ENCODE results near the gene DIS3L2. TPM values are rescaled to one million over a fixed set of nuclear protein-coding genes. Genes with fewer than 3 reads are reported as not detected.

Gene DIS3L2
- total RNA-seq, 1 donor from 2014 or later, result 42.1 TPM

DNA sequence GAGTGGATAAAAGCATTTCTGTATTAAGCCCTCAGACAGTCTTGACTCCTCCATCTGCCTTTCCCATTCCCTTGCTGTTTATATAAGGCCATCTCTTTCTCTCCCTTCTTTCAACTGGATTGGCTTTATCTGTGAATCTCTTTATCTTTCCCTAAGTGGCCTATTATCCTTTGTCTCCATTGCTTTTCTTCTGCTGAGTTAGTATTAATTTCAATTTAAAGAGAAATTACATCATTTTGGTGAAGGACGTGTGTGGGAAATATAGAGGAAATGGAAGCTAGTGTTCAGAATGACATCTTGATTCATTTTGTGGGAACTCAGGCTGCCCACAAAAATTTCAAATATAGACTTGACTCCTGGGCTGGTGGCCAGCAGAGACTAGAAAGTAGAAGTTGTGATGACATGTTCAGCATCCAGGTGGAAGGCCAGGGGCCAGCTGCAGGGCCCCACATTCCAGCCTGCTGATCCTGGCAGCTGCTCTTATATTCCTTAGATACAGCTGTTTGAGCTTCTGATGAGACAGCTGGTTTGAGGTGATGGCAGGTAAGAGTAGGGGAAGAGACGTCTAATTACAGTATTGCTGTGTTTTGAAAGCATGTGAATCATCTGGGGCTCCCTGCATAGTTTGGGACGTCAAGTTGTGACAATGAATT lies 52.3 kb downstream of the DIS3L2 start:
- Mint-ChIP-seq H3K27me3 (ENCODE audit: unreplicated experiment) (no peaks in the 10 kb centered on the region), H3K4me3 (ENCODE audit: unreplicated experiment) (no peak overlapping the region), H3K4me1 (ENCODE audit: low read depth, unreplicated experiment) (peaks cover 19% of the 10 kb centered on the region), H3K9me3 (ENCODE audit: unreplicated experiment) (peaks cover 2% of the 10 kb centered on the region), H3K27ac (ENCODE audit: unreplicated experiment) (no peak overlapping the region), H3K36me3 (ENCODE audit: unreplicated experiment) (no peaks in the 10 kb centered on the region)
- no peak for DNase-seq
- TF ChIP-seq, protein P1, sequence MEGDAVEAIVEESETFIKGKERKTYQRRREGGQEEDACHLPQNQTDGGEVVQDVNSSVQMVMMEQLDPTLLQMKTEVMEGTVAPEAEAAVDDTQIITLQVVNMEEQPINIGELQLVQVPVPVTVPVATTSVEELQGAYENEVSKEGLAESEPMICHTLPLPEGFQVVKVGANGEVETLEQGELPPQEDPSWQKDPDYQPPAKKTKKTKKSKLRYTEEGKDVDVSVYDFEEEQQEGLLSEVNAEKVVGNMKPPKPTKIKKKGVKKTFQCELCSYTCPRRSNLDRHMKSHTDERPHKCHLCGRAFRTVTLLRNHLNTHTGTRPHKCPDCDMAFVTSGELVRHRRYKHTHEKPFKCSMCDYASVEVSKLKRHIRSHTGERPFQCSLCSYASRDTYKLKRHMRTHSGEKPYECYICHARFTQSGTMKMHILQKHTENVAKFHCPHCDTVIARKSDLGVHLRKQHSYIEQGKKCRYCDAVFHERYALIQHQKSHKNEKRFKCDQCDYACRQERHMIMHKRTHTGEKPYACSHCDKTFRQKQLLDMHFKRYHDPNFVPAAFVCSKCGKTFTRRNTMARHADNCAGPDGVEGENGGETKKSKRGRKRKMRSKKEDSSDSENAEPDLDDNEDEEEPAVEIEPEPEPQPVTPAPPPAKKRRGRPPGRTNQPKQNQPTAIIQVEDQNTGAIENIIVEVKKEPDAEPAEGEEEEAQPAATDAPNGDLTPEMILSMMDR (IDR thresholded peaks at IDR 0.05; ENCODE audit: partially characterized antibody, unreplicated experiment), result no peak

- Mint-ChIP-seq H3K4me1 (ENCODE audit: low read depth, unreplicated experiment) (peaks cover 16% of the 10 kb centered on the region), H3K4me3 (ENCODE audit: unreplicated experiment) (no peak overlapping the region), H3K9me3 (ENCODE audit: unreplicated experiment) (peaks cover 2% of the 10 kb centered on the region), H3K27ac (ENCODE audit: unreplicated experiment) (no peak overlapping the region), H3K36me3 (ENCODE audit: unreplicated experiment) (no peaks in the 10 kb centered on the region), H3K27me3 (ENCODE audit: unreplicated experiment) (no peaks in the 10 kb centered on the region)
- TF ChIP-seq, protein P1 (IDR thresholded peaks at IDR 0.05; ENCODE audit: partially characterized antibody, unreplicated experiment), result no peak
- DNase-seq, result peak; percentile 63
Observed at GRCh38 chr2:232014681-232015080, 53.2 kb downstream of the DIS3L2 start.

DNA sequence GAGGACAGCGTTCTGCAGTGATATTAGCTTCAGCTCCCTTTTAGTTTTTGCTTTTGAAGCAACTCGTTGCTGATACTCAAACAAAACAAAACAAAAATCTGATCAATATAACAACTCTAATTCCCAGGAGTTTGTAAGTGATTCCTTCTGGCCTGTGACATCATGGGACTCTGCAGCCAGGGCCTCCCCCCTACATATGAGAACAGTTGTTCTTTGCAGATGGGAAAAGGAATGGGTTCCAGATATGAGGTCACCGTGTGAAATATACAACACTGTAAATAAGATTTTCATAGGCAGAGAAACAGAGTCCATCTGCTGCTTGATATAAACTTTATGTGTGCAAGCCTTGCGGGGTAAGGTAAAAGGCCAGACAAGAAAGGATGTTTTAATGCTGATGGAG lies 56.7 kb downstream of the DIS3L2 start:
- Mint-ChIP-seq H3K9me3 (ENCODE audit: unreplicated experiment) (peaks cover 2% of the 10 kb centered on the region), H3K4me1 (ENCODE audit: low read depth, unreplicated experiment) (peaks cover 22% of the 10 kb centered on the region), H3K36me3 (ENCODE audit: unreplicated experiment) (no peaks in the 10 kb centered on the region), H3K4me3 (ENCODE audit: unreplicated experiment) (peak overlapping the region; percentile 65), H3K27ac (ENCODE audit: unreplicated experiment) (peak overlapping the region; percentile 82), H3K27me3 (ENCODE audit: unreplicated experiment) (no peaks in the 10 kb centered on the region)
- DNase-seq, result no peak
- TF ChIP-seq, protein P1 (IDR thresholded peaks at IDR 0.05; ENCODE audit: partially characterized antibody, unreplicated experiment), result no peak

DNA sequence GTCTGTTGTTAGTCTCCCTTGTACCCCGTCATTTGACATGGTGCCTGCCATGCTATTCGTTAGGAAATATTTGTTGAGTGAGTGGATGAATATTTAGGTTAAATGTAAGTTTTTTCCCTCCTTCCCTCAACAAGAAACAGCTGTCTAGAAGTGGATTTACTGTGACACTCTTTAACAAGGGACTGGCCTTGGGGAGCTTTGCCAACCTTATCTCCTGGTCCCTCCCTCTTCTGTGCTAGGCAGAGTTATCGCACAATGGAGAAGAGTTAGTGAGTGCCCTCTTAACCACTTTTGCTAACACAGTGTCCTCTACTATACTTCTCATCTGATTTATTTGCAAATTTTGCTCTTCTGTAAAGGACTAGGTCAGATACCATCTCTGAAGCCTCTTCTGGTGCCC lies 61.2 kb downstream of the DIS3L2 start:
- Mint-ChIP-seq H3K27me3 (ENCODE audit: unreplicated experiment) (no peaks in the 10 kb centered on the region), H3K9me3 (ENCODE audit: unreplicated experiment) (peaks cover 4% of the 10 kb centered on the region), H3K4me3 (ENCODE audit: unreplicated experiment) (no peak overlapping the region), H3K27ac (ENCODE audit: unreplicated experiment) (no peak overlapping the region), H3K36me3 (ENCODE audit: unreplicated experiment) (no peaks in the 10 kb centered on the region), H3K4me1 (ENCODE audit: low read depth, unreplicated experiment) (peaks cover 18% of the 10 kb centered on the region)
- TF ChIP-seq, protein P1 (IDR thresholded peaks at IDR 0.05; ENCODE audit: partially characterized antibody, unreplicated experiment), result no peak
- no peak for DNase-seq

DNA sequence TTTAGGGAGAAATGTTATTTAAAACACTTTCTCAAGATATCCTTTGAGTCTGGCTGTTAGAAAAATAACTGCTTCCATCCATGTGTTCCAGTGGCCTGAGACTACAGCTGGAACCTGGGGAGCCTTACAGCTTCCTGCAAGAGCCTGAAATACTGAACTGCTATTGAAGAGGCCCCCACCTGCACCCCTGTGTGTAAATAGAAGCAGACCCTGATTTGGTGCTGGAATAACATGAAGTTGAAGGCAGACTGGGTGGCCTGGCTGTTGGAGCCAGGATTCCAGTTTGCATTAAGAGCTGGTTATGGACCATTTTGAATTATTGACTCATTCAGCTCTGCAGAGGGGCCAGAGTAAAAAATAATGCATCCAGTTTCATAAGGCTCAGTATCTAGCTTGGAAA lies 61.9 kb downstream of the DIS3L2 start:
- H3K4me1 Mint-ChIP-seq (ENCODE audit: low read depth, unreplicated experiment), result peaks cover 18% of the 10 kb centered on the region
- H3K36me3 Mint-ChIP-seq (ENCODE audit: unreplicated experiment), result no peaks in the 10 kb centered on the region
- H3K27ac Mint-ChIP-seq (ENCODE audit: unreplicated experiment), result no peak overlapping the region
- no peak for DNase-seq
- H3K9me3 Mint-ChIP-seq (ENCODE audit: unreplicated experiment), result peaks cover 2% of the 10 kb centered on the region
- no peak overlapping the region for H3K4me3 Mint-ChIP-seq (ENCODE audit: unreplicated experiment)
- TF ChIP-seq, protein P1 (IDR thresholded peaks at IDR 0.05; ENCODE audit: partially characterized antibody, unreplicated experiment), result no peak
- H3K27me3 Mint-ChIP-seq (ENCODE audit: unreplicated experiment), result no peaks in the 10 kb centered on the region
